Posterior cingulate gyrus (tissue), 11 donors: ENCODE measurements around the gene SPAG16.

Experiments used
- DNase-seq, 10 donors: peaks; one replicate each; pipeline versions ENCODE4 v3.0.0 to v3.0.0-alpha.2; 2020 to 2021; ENCODE audit warnings: mixed read lengths in 3 of 10
- intact Hi-C: fragments of 100-400 bp; cut with DNase I; formaldehyde crosslinking; loops from one replicate; pipeline ENCODE4 v1.15.1; 2023

The SPAG16 gene

GRCh38 chr2:214217599-214217998 is 933.3 kb downstream of the SPAG16 start:
- DNase-seq: no peak
- intact Hi-C loops: no loop called here

- intact Hi-C loops: no loop called here
- DNase-seq: no peak
Observed at GRCh38 chr2:214220251-214220650, 936.0 kb downstream of the SPAG16 start.

GRCh38 chr2:214226061-214226460 is 941.8 kb downstream of the SPAG16 start:
- no peak for DNase-seq
- intact Hi-C loops: no loop called here

GRCh38 chr2:214232271-214232670 is 948.0 kb downstream of the SPAG16 start:
- intact Hi-C loops: no loop called here
- DNase-seq: no peak

- intact Hi-C loops: no loop called here
- DNase-seq: no peak
Observed at GRCh38 chr2:214233164-214233563, 948.9 kb downstream of the SPAG16 start.

- DNase-seq: no peak
- intact Hi-C loops: no loop called here
Observed at GRCh38 chr2:214242797-214243196, 958.5 kb downstream of the SPAG16 start.

GRCh38 chr2:214244847-214245246 is 960.6 kb downstream of the SPAG16 start:
- intact Hi-C loops: no loop called here
- no peak for DNase-seq

- intact Hi-C loops: no loop called here
- no peak for DNase-seq
Observed at GRCh38 chr2:214246417-214246816, 962.2 kb downstream of the SPAG16 start.

GRCh38 chr2:214247531-214247930 is 963.3 kb downstream of the SPAG16 start:
- DNase-seq: no peak
- intact Hi-C loops: no loop called here

- no peak for DNase-seq
- intact Hi-C loops: no loop called here
Observed at GRCh38 chr2:214255046-214255445, 970.8 kb downstream of the SPAG16 start.

GRCh38 chr2:214261683-214262082 is 977.4 kb downstream of the SPAG16 start:
- intact Hi-C loops: no loop called here
- no peak for DNase-seq

GRCh38 chr2:214264171-214264570 is 979.9 kb downstream of the SPAG16 start:
- intact Hi-C loops: no loop called here
- no peak for DNase-seq

GRCh38 chr2:214265991-214266489 is 981.8 kb downstream of the SPAG16 start:
- intact Hi-C loops: no loop called here
- DNase-seq: no peak

GRCh38 chr2:214277880-214278279 is 993.6 kb downstream of the SPAG16 start:
- peak in 1 of 10 donors; percentile 49 for DNase-seq

GRCh38 chr2:214286011-214286410 is 1001.7 kb downstream of the SPAG16 start:
- intact Hi-C loops: no loop called here
- no peak for DNase-seq

More at GRCh38 chr2:214277880-214278279, 993.6 kb downstream of the SPAG16 start:
- intact Hi-C loops: no loop called here

GRCh38 chr2:214293593-214293992 is 1009.3 kb downstream of the SPAG16 start:
- DNase-seq: peak in 1 of 10 donors; percentile 26
- intact Hi-C loops: no loop called here

- intact Hi-C loops: no loop called here
- no peak for DNase-seq
Observed at GRCh38 chr2:214294426-214294825, 1010.2 kb downstream of the SPAG16 start.

GRCh38 chr2:214297423-214297822 is 1013.2 kb downstream of the SPAG16 start:
- intact Hi-C loops: no loop called here

GRCh38 chr2:214310319-214310718 is 1026.1 kb downstream of the SPAG16 start:
- intact Hi-C loops: no loop called here
- no peak for DNase-seq

More at GRCh38 chr2:214297423-214297822, 1013.2 kb downstream of the SPAG16 start:
- no peak for DNase-seq

GRCh38 chr2:214311031-214311533 is 1026.8 kb downstream of the SPAG16 start:
- intact Hi-C loops: no loop called here
- no peak for DNase-seq

GRCh38 chr2:214311931-214312749 is 1027.9 kb downstream of the SPAG16 start:
- no peak for DNase-seq
- intact Hi-C loops: no loop called here

GRCh38 chr2:214315324-214315723 is 1031.1 kb downstream of the SPAG16 start:
- no peak for DNase-seq
- intact Hi-C loops: no loop called here
